ENCODE results near the gene WDR86. TPM values are rescaled to one million over a fixed set of nuclear protein-coding genes. Genes with fewer than 3 reads are reported as not detected.

WDR86 gene
- total RNA-seq, 2 experiments from 2014 or later = 0.25 TPM

GRCh38 chr7:151398446-151399304 lies 11.2 kb downstream of the WDR86 start:
- ATAC-seq (no peak), DNase-seq (no peak)
- H3K36me3 Mint-ChIP-seq (ENCODE audit: low read depth) = no peaks in the 10 kb centered on the region
- H3K27ac Mint-ChIP-seq = no peak overlapping the region
- no peaks in the 10 kb centered on the region for H3K27me3 Mint-ChIP-seq
- TF ChIP-seq, protein P1, sequence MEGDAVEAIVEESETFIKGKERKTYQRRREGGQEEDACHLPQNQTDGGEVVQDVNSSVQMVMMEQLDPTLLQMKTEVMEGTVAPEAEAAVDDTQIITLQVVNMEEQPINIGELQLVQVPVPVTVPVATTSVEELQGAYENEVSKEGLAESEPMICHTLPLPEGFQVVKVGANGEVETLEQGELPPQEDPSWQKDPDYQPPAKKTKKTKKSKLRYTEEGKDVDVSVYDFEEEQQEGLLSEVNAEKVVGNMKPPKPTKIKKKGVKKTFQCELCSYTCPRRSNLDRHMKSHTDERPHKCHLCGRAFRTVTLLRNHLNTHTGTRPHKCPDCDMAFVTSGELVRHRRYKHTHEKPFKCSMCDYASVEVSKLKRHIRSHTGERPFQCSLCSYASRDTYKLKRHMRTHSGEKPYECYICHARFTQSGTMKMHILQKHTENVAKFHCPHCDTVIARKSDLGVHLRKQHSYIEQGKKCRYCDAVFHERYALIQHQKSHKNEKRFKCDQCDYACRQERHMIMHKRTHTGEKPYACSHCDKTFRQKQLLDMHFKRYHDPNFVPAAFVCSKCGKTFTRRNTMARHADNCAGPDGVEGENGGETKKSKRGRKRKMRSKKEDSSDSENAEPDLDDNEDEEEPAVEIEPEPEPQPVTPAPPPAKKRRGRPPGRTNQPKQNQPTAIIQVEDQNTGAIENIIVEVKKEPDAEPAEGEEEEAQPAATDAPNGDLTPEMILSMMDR (IDR thresholded peaks at IDR 0.05) = no peak
- peaks cover 4% of the 10 kb centered on the region for H3K9me3 Mint-ChIP-seq
- H3K4me3 Mint-ChIP-seq = no peak overlapping the region
- ChIA-PET POLR2A (interaction anchor here (0.6 kb wide), 1 partner anchor 30 kb away, joined by 3 read pairs; no protein-coding TSS in a partner anchor), CTCF (interaction anchor here (0.8 to 1.8 kb wide), 4 partner anchors 30 to 87 kb away, joined by 3 to 7 read pairs (median 4); no protein-coding TSS in a partner anchor)
- intact Hi-C loops (cut with micrococcal nuclease) = no loop called here
- H3K4me1 Mint-ChIP-seq (ENCODE audit: low read depth) = peaks cover 4% of the 10 kb centered on the region

- H3K27ac Mint-ChIP-seq = no peak overlapping the region
- H3K4me1 Mint-ChIP-seq (ENCODE audit: low read depth) = peaks cover 4% of the 10 kb centered on the region
- H3K27me3 Mint-ChIP-seq = no peaks in the 10 kb centered on the region
- TF ChIP-seq, protein P1 (IDR thresholded peaks at IDR 0.05) = no peak
- DNase-seq (no peak), ATAC-seq (no peak)
- intact Hi-C loops (cut with micrococcal nuclease) = no loop called here
- H3K9me3 Mint-ChIP-seq = peaks cover 4% of the 10 kb centered on the region
- ChIA-PET CTCF (no interaction called here), POLR2A (no interaction called here)
- no peak overlapping the region for H3K4me3 Mint-ChIP-seq
- H3K36me3 Mint-ChIP-seq (ENCODE audit: low read depth) = no peaks in the 10 kb centered on the region
Measured at GRCh38 chr7:151397026-151397425, 12.8 kb downstream of the WDR86 start.

DNA sequence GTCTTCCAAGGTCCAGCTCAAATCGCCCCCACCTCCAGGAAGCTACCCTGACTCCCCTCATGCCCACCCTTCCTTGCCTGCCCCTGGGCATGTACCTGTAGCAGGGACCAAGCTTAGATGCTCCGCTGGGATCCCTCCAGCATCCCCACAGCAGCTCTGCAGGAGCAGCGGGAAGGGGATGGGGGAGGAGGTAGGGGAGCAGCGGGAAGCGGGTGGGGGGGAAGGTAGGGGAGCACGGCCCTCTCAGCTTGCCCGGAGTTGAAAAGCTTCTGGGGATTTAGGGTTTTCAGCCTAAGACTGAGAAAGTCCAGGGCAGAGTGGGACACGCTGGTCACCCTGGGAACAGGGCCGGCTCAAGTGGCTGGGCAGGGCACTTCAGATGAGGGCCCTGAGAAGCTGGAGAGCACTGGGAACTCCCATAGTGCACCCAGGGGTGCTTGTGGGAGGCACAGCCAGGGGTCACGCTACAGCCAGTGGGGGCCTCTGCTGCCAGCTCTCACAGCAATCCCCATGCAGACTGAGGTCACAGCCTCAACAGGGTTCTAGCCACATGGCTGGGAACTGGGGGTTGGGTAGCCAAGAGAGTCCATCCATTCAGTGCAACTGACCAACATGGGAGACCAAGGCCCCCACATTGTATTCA lies 13.4 kb downstream of the WDR86 start:
- ChIA-PET POLR2A (no interaction called here), CTCF (interaction anchor here (1.1 kb wide), 1 partner anchor 52 kb away, joined by 4 read pairs; no protein-coding TSS in a partner anchor)
- H3K9me3 Mint-ChIP-seq = peaks cover 4% of the 10 kb centered on the region
- no peaks in the 10 kb centered on the region for H3K27me3 Mint-ChIP-seq
- peaks cover 4% of the 10 kb centered on the region for H3K4me1 Mint-ChIP-seq (ENCODE audit: low read depth)
- no peak overlapping the region for H3K27ac Mint-ChIP-seq
- H3K36me3 Mint-ChIP-seq (ENCODE audit: low read depth) = no peaks in the 10 kb centered on the region
- H3K4me3 Mint-ChIP-seq = no peak overlapping the region
- ATAC-seq (no peak), DNase-seq (no peak)
- intact Hi-C loops (cut with micrococcal nuclease) = no loop called here
- TF ChIP-seq, protein P1 (IDR thresholded peaks at IDR 0.05) = no peak

- H3K9me3 Mint-ChIP-seq = peaks cover 4% of the 10 kb centered on the region
Measured at GRCh38 chr7:151395036-151395367, 14.8 kb downstream of the WDR86 start.

More at GRCh38 chr7:151395036-151395367, 14.8 kb downstream of the WDR86 start:
- peaks cover 9% of the 10 kb centered on the region for H3K4me1 Mint-ChIP-seq (ENCODE audit: low read depth)
- no peak overlapping the region for H3K27ac Mint-ChIP-seq
- intact Hi-C loops (cut with micrococcal nuclease) = no loop called here
- POLR2A ChIA-PET = interaction anchor here (0.5 kb wide), 1 partner anchor 1529 kb away, joined by 3 read pairs; no protein-coding TSS in a partner anchor
- no peak overlapping the region for H3K4me3 Mint-ChIP-seq
- H3K36me3 Mint-ChIP-seq (ENCODE audit: low read depth) = no peaks in the 10 kb centered on the region
- H3K27me3 Mint-ChIP-seq = no peaks in the 10 kb centered on the region
- DNase-seq = no peak
- no peak for ATAC-seq
- TF ChIP-seq, protein P1 (IDR thresholded peaks at IDR 0.05) = no peak
- CTCF ChIA-PET = no interaction called here

Measured in activated CD8-positive, alpha-beta T cell treated with anti-CD3 and anti-CD28 coated beads for 36 hours (primary cell).